ENCODE data around the gene SPINT1.
"Not testable (repeated sequence)": the region's sequence is repeated elsewhere in the genome, so short reads cannot be mapped to it uniquely, and the experiment has no call there.

Gene SPINT1

GRCh38 chr15:40856746-40857145, 12.9 kb downstream of the SPINT1 start:
- H3K4me3 ChIP-seq (ENCODE audit: low read depth, low read length), result no peak overlapping the region
- no peak for DNase-seq (ENCODE audit: low read depth)

- DNase-seq (ENCODE audit: low read depth), result no peak
- no peak overlapping the region for H3K4me3 ChIP-seq (ENCODE audit: low read depth, low read length)
Observed at GRCh38 chr15:40857601-40858341, 13.9 kb downstream of the SPINT1 start.

- H3K4me3 ChIP-seq (ENCODE audit: low read depth, low read length), result no peak overlapping the region
- no peak for DNase-seq (ENCODE audit: low read depth)
Observed at GRCh38 chr15:40858706-40859105, 14.9 kb downstream of the SPINT1 start.

- no peak for DNase-seq (ENCODE audit: low read depth)
- no peak overlapping the region for H3K4me3 ChIP-seq (ENCODE audit: low read depth, low read length)
Observed at GRCh38 chr15:40859206-40859851, 15.5 kb downstream of the SPINT1 start.

DNA sequence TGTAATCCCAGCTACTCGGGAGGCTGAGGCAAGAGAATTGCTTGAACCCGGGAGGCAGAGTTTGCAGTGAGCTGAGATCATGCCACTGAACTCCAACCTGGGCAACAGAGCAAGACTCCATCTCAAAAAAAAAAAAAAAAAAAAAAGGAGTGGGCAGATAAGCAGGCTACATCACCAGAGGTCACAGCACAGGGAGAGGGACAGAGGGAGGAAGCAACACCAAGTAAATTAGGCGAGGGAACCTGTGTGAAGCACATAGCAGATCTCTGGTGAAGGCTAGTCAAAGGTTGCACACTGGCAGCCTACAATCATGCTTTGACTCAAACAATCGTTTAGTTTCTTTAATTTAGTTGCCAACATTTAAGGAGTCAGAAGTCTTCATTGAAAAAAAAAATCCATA, 17.3 kb downstream of the SPINT1 start:
- H3K4me3 ChIP-seq (ENCODE audit: low read depth, low read length); DNase-seq (ENCODE audit: low read depth): not testable (repeated sequence)

DNA sequence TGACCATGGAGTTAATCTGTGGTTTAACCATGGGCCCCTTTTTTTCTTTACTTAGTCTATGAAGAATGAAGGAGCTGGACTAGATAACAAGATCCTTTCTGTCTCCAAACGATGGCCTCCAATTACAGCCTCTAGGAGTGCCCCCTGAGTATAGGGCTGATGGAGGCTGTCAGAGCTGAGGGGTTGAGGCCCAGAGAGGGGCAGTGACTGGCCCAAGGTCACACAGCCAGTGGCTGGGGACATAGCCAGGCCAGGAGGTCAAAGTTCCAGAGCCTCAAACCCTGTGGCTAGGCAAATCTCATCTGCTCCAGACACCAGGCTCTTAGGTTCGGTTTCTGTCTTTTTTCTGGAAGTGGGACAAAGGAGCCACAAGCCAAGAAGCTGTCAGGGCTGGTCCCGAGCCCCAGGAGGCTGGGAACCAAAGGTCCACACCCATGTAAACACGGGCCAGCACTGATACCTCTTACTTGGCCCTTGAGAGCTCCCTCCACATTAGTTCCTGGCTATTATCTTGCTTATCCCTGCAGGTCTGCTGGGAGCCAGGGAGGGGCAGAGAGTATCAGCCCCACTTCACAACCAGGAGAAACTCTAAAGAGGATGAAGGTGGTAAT, 19.9 kb downstream of the SPINT1 start:
- no peak overlapping the region for H3K4me3 ChIP-seq (ENCODE audit: low read depth, low read length)

GRCh38 chr15:40867199-40867598, 23.4 kb downstream of the SPINT1 start:
- no peak for DNase-seq (ENCODE audit: low read depth)
- H3K4me3 ChIP-seq (ENCODE audit: low read depth, low read length), result no peak overlapping the region

More for the DNA sequence above, 19.9 kb downstream of the SPINT1 start:
- no peak for DNase-seq (ENCODE audit: low read depth)

GRCh38 chr15:40869686-40870085, 25.8 kb downstream of the SPINT1 start:
- H3K4me3 ChIP-seq (ENCODE audit: low read depth, low read length), result no peak overlapping the region
- DNase-seq (ENCODE audit: low read depth), result no peak

DNA sequence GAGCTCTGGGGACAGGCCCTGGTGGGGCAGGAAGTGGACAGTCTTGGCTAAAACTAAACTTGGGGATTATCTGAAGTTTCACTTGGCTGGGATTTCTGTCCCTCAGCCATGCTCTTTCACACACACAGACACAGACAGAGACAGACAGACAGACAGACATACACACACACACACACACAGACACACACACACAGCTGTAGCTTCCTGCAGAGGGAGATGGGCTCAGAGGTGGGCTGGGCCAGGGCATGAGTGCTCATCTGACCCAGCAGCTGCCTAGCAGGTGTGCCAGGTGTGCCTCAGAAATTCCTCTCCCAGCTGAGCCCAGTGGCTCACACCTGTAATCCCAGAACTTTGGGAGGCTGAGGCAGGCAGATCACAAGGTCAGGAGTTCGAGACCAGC, 26.9 kb downstream of the SPINT1 start:
- no peak overlapping the region for H3K4me3 ChIP-seq (ENCODE audit: low read depth, low read length)
- no peak for DNase-seq (ENCODE audit: low read depth)

GRCh38 chr15:40871749-40872617, 28.1 kb downstream of the SPINT1 start:
- no peak overlapping the region for H3K4me3 ChIP-seq (ENCODE audit: low read depth, low read length)
- DNase-seq (ENCODE audit: low read depth), result no peak

DNA sequence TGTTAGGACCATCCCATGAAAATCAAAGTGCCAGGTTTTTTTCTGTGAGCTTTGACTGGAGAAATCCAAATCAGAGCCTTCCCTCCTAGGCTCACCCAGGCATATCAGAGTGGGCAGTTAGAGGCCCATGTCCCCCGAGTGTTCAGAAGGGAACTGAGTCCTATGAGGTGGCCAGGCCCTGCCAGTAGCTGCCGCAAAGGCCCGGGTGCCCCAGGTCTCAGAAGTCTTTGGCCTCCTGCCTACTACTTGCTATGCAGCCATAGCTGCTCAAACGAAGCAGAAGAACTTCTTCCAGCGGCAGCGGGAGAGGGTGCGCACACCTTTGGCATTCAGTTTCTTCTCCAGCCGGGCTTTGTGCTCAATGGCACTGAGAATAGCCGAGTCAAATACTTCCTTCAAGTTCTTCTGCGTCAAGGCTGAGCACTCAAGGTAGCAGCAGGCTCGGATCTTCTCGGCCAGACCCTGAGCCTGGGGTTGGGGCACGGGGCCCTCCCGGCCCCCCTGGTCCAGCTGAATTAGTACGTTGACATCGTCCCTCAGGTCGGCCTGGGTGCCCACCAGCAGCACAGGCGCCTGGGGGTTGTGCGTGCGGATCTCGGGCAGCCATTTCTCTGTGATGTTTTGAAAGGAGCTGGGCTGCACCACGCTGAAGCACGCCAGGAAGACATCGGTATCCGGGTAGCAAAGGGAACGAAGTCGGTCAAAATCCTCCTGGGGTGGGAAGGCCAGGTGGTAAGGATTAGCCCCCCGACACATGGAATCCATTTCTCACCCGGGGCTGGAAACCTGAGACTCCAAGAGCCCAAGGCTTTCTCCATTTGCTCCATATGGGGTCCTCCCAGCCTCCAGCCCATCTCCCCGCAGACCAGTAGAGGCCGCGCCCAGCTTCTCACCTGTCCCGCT, 29.2 kb downstream of the SPINT1 start:
- peak overlapping the region; percentile 51 for H3K4me3 ChIP-seq (ENCODE audit: low read depth, low read length)

DNA sequence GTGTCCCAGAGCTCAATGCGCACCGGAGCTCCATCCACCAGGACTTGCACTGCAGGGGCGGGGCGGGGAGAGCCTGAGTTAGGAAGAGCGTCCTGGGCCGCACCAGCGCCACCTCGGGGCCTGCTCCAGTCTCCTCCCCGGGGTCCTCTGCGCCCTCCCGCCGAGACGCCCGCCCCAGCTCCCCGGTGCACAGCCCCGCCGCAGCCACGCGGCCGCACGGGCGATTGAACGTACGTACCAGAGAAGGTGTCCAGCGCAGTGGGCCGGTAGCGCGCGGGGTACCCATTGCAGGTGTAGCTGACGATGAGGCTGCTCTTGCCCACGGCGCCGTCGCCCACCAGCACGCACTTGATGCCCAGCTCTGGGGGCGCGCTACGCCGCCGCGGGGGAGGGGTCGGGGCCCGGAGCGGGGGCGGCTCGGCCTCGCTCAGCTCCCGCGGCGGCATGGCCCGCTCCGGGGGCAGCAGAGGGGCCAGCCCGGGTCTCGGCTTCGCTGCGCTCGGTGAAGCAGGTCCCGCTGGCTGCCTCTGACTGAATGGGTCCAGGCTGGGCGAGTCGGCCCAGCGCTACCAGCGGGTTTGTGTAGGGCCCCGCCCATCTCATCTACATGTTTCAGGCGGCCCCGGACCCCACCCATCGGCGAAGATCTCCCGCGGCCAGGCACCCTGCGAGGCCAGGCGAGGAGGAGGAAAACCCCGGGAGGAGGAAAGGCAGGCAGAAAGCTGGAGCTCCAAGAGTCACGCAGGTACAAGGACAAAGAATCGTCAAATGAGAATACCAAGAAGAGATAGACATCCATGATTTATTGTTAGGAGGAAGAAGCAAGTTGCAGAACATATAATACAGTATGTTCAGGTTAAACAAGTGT, 30.1 kb downstream of the SPINT1 start, which contains the start of gene RHOV:
Gene RHOV, minus strand, starts transcription at position 541 of the 868 bp plus-strand sequence. Its CDS starts 95 bp downstream, at position 446.
- no peak for DNase-seq (ENCODE audit: low read depth)
- H3K4me3 ChIP-seq (ENCODE audit: low read depth, low read length), result peak within 1 kb of the TSS; percentile 51

More for the DNA sequence above, 29.2 kb downstream of the SPINT1 start:
- DNase-seq (ENCODE audit: low read depth), result no peak

- no peak overlapping the region for H3K4me3 ChIP-seq (ENCODE audit: low read depth, low read length)
- no peak for DNase-seq (ENCODE audit: low read depth)
Observed at GRCh38 chr15:40875991-40876730, 32.3 kb downstream of the SPINT1 start.

DNA sequence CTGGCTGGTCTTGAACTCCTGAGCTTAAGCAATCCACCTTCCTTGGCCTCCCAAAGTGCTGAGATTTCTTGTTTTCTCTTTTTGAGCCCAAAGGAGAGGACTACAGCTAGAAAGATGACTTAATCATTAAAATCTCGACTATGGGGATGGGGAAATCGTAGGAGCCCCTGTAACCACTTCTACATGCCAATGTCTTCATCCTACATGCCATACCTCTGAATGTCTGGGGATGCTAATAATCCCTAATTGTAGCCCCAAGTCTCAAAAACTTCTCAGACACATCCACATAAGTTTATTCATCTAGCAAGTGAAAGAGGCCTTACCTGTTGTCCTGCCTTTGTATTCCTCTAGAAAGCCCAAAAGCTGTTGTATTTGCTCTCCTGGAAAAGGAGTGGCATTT, 33.8 kb downstream of the SPINT1 start:
- no peak overlapping the region for H3K4me3 ChIP-seq (ENCODE audit: low read depth, low read length)
- DNase-seq (ENCODE audit: low read depth), result no peak

- no peak overlapping the region for H3K4me3 ChIP-seq (ENCODE audit: low read depth, low read length)
- peak; percentile 9 for DNase-seq (ENCODE audit: low read depth)
Observed at GRCh38 chr15:40878785-40879184, 34.9 kb downstream of the SPINT1 start.

- DNase-seq (ENCODE audit: low read depth), result no peak
- H3K4me3 ChIP-seq (ENCODE audit: low read depth, low read length), result no peak overlapping the region
Observed at GRCh38 chr15:40879609-40880008, 35.8 kb downstream of the SPINT1 start.

DNA sequence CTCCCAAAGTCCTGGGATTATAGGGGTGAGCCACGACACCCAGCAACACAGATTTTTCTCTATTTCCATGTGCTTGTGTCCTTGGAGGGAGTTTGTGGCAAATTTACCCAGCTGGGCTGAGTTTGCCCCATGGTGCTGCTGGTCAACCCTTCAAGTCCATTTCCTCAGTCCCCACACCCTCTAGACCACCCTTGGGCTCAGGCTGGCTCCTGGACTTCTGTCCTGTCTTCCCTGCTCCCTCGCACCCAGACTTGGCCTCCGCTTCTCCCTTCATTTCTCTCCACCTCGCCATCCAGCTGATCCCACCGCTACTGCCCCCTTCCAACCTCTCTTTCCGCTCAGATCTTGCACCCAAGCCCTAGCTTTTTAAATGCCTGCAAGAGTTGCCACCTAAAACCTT, 37.5 kb downstream of the SPINT1 start:
- no peak overlapping the region for H3K4me3 ChIP-seq (ENCODE audit: low read depth, low read length)

More for the DNA sequence above, 37.5 kb downstream of the SPINT1 start:
- no peak for DNase-seq (ENCODE audit: low read depth)

Measured in skeletal muscle cell (primary cell).